SH-SY5Y (cell line): ENCODE data around the gene ILK.

ENCODE experiments used
- GATA2 ChIP-seq: IDR thresholded peaks from 2 replicates; pipeline ENCODE4 v1.6.1; 2011; ENCODE audit warnings: mild to moderate bottlenecking, low read depth, low read length
- GATA3 ChIP-seq: IDR thresholded peaks from 2 replicates; pipeline ENCODE4 v1.6.1; 2011; ENCODE audit warnings: low read depth, mild to moderate bottlenecking, low read length, moderate library complexity

DNA sequence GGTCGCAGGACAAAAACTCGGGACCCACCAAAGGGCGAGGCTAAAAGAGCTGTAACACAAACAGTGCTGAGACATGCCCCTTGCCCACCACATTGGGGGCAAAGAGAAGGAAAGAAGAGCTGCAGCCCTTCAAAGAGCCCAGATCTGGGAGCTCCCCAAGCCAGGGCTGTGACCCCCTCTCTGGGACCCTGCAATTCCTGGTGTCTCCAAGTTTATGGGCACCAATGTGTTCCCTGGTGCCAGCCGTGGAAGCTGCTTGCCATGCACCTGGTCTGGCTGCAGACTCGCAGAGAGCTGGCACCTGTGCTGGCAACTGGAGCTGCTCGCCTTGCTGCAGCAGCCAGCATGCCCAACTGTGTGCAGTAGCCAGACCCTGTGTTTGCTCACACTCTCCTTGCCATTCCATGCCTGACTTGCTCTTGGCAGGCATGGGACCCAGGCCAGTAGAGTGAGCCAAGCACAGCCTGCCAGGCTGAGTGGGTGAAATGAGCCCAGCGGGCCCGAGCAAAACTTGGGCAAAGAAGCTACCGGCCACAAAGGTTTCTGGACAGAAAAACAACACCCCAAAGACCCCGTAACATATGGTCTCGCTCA is 16.1 kb upstream of the ILK start:
- TF ChIP-seq GATA2 = no peak
- TF ChIP-seq GATA3 = no peak
